ENCODE data around the gene EPHB2. TPM values are rescaled to one million over a fixed set of nuclear protein-coding genes. Genes with fewer than 3 reads are reported as not detected.
A peak's percentile ranks its signal among the peaks of the same experiment; 100 is the strongest.
"Not testable (repeated sequence)": the region's sequence is repeated elsewhere in the genome, so short reads cannot be mapped to it uniquely, and the experiment has no call there.

EPHB2 gene
- total RNA-seq, 4 donors from 2014 or later: 0.32 to 4.0 (median 1.7) TPM

DNA sequence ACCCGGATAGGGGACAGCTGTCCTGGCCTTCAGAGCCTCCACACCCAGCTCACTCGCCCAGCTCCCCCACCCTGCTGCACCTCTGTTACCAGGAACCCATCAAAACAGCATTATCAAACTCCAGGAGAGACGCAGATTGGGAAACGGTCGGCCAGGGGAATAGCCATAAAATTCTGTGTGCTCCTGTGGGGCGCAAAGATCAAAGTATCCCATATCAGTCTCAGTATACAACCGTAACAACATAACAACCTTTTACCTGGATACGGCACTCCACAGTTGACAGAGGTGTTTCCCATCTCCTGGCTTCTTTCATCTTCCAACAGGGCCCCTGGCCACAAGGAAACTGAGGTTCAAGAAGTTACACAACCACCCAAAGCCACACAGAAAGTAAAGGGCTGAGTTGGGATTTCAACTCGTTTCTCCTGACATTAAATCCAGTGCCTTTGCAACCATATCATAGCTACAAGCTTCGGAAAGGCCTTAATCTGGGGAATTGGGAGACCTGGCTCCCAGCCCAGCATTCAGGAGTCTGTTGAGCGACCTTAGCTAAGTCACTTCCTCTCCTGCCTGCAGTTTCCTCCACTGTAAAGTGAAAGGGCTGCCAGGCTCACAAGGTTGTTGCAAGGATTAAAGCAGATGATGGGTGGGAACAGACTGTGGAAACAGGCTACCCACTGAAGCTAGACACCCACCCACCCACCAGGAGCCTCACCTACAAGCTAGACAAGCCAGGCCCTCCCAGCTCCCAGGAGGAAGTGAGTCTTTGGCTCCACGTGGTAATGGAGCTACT lies 8.1 kb upstream of the EPHB2 start:
- Histone ChIP-seq H3K9me3 (no peaks in the 10 kb centered on the region), H3K4me1 (no peaks in the 10 kb centered on the region), H3K36me3 (no peaks in the 10 kb centered on the region), H3K4me3 (no peak overlapping the region), H3K27me3 (no peaks in the 10 kb centered on the region), H3K27ac (no peak overlapping the region)
- 78% methylated on average over 12 of the region's 12 CpGs for WGBS
- TF ChIP-seq, protein P1, sequence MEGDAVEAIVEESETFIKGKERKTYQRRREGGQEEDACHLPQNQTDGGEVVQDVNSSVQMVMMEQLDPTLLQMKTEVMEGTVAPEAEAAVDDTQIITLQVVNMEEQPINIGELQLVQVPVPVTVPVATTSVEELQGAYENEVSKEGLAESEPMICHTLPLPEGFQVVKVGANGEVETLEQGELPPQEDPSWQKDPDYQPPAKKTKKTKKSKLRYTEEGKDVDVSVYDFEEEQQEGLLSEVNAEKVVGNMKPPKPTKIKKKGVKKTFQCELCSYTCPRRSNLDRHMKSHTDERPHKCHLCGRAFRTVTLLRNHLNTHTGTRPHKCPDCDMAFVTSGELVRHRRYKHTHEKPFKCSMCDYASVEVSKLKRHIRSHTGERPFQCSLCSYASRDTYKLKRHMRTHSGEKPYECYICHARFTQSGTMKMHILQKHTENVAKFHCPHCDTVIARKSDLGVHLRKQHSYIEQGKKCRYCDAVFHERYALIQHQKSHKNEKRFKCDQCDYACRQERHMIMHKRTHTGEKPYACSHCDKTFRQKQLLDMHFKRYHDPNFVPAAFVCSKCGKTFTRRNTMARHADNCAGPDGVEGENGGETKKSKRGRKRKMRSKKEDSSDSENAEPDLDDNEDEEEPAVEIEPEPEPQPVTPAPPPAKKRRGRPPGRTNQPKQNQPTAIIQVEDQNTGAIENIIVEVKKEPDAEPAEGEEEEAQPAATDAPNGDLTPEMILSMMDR (IDR thresholded peaks at IDR 0.05): no peak
- TF ChIP-seq EP300 (IDR thresholded peaks at IDR 0.05) (no peak), POLR2A (IDR thresholded peaks at IDR 0.05) (no peak), POLR2AphosphoS5 (IDR thresholded peaks at IDR 0.05) (no peak)
- DNase-seq (ENCODE audit: low spot score in 2 of 2): no peak

DNA sequence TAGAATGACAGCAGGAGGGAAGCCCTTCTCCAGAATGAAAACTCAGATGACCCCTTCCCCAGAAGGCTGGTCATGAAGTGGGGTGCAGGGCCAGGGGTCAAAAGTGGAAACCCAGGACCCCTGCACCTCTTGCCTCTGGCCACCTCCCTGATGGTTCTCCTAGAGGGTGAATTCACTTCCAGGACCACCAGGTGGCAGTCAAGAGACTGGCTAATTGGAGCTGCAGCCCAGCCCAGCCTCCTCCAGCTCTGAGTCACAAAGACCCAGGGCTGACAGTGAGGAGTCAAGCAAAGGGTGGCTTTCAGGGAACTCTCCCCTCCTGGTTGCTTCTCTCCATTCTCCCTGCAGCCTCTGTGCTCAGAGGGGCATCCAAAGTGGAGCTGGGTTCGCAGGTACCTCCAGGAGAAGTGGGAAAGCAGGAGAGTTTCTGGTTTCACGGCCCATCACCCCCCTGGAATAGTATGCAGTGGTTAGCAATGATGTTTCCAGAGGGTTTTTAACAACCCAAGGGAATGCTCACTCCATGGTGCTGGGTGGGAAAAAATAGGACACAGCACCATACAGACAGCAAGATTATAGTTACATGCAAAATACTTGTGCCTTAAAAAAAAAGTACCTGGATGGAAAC lies 6.1 kb upstream of the EPHB2 start:
- TF ChIP-seq, protein P1 (IDR thresholded peaks at IDR 0.05): peak; percentile 78 to 87
- no peak for TF ChIP-seq POLR2A (IDR thresholded peaks at IDR 0.05)
- Histone ChIP-seq H3K4me1 (no peaks in the 10 kb centered on the region), H3K4me3 (no peak overlapping the region), H3K27me3 (no peaks in the 10 kb centered on the region), H3K9me3 (no peaks in the 10 kb centered on the region), H3K27ac (no peak overlapping the region), H3K36me3 (no peaks in the 10 kb centered on the region)
- 96% methylated on average over 2 of the region's 2 CpGs for WGBS
- peak; percentile 86 to 90 for DNase-seq (ENCODE audit: low spot score in 2 of 2)

DNA sequence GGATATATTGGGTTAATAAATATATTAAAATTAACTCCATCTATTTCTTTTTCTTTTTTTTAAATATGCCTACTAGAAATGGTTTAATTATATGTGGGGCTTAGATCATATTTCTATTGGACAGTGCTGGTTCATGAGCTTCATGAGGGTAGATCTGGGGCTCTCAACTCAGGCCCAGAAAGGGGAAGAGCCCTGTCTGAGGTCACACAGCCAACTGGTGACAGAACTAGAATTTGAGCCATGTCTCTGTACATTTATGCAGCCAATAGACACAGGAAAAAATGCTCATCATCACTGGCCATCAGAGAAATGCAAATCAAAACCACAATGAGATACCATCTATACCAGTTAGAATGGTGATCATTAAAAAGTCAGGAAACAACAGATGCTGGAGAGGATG lies 5.1 kb upstream of the EPHB2 start:
- TF ChIP-seq EP300 (IDR thresholded peaks at IDR 0.05) (no peak), POLR2AphosphoS5 (IDR thresholded peaks at IDR 0.05) (no peak), POLR2A (IDR thresholded peaks at IDR 0.05) (no peak)
- TF ChIP-seq, protein P1 (IDR thresholded peaks at IDR 0.05): no peak
- no peak overlapping the region for H3K27ac ChIP-seq
- DNase-seq (ENCODE audit: low spot score in 2 of 2): no peak
- H3K36me3 ChIP-seq: no peaks in the 10 kb centered on the region
- H3K9me3 ChIP-seq: no peaks in the 10 kb centered on the region
- peaks cover 7% of the 10 kb centered on the region for H3K4me1 ChIP-seq
- no peak overlapping the region for H3K4me3 ChIP-seq
- no peaks in the 10 kb centered on the region for H3K27me3 ChIP-seq

DNA sequence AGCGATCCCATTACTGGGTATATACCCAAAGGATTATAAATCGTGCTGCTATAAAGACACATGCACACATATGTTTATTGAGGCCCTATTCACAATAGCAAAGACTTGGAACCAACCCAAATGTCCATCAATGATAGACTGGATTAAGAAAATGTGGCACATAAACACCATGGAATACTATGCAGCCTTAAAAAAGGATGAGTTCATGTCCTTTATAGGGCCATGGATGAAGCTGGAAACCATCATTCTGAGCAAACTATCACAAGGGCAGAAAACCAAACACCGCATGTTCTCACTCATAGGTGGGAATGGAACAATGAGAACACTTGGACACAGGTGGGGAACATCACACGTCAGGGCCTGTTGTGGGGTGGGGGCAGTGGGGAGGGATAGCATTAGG lies 4.5 kb upstream of the EPHB2 start:
- not testable (repeated sequence) for H3K27me3 ChIP-seq; DNase-seq (ENCODE audit: low spot score in 2 of 2); H3K27ac ChIP-seq; H3K4me1 ChIP-seq; H3K4me3 ChIP-seq; H3K36me3 ChIP-seq; H3K9me3 ChIP-seq
- WGBS: 91% methylated on average over 4 of the region's 4 CpGs

DNA sequence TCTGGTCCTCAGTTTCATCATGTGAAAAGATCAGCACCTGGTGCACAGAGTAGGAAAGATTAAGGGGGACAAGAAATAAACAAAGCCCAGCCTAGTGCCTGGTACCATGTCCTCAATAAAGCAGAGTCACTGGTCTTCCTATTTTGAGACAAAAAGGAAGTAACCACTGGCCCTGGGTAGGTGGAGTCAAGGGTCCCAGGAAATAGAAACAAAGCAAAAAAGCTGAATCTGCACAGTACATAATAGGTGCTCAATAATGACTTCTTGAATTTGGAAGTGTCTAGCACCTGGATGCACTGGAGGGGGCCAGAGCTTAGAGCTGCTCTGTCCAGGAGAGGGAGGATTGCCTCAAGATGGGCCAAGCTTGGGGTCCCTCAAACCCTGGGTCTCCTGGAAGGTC lies 1.9 kb upstream of the EPHB2 start:
- TF ChIP-seq, protein P1 (IDR thresholded peaks at IDR 0.05): no peak
- no peak for TF ChIP-seq EP300 (IDR thresholded peaks at IDR 0.05)
- no peak for TF ChIP-seq POLR2A (IDR thresholded peaks at IDR 0.05)
- TF ChIP-seq POLR2AphosphoS5 (IDR thresholded peaks at IDR 0.05): no peak
- Histone ChIP-seq H3K9me3 (no peaks in the 10 kb centered on the region), H3K27ac (no peak overlapping the region), H3K4me1 (peaks cover 21% of the 10 kb centered on the region), H3K36me3 (no peaks in the 10 kb centered on the region), H3K27me3 (peaks cover 16% of the 10 kb centered on the region), H3K4me3 (no peak overlapping the region)
- DNase-seq (ENCODE audit: low spot score in 2 of 2): no peak

Data from suprapubic skin (tissue), 4 donors.